Renal cortical epithelial cell (primary cell): Measurements from ENCODE around the gene CD200. TPM values are rescaled to one million over a fixed set of nuclear protein-coding genes. Genes with fewer than 3 reads are reported as not detected.
"Not testable (repeated sequence)": the region's sequence is repeated elsewhere in the genome, so short reads cannot be mapped to it uniquely, and the experiment has no call there.

Experiments
- DNase-seq: peaks from one replicate; pipeline ENCODE4 v3.0.0-alpha.2; 2011; ENCODE audit warnings: low read depth
- total RNA-seq: library from RNA; depleted of rRNA; stranded (reverse); fragments of >200 nt; gene quantifications from 2 replicates; pipeline ENCODE4 v1.2.3, GENCODE V29; 2014

CD200 gene
- total RNA-seq, 1 donor from 2014 or later = 1.9 TPM

DNA sequence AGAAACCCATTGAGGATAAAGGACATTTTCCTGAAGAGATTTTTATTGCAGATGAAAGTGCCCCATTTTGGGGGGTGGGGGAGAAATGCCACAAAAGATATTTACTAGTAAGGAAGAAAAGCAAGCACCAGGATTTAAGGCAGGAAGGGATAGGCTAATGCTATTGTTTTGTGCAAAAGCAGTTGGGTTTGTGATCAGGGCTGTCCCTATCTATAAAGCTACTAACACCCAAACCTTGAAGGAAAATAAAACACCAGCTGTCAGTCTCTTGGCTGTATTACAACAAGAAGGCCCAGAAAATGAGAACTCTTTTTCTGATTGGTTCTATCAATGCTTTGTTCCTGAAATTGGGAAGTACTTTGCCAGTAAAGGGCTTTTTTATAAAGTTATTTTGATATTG lies 56.0 kb downstream of the CD200 start:
- DNase-seq = no peak

DNA sequence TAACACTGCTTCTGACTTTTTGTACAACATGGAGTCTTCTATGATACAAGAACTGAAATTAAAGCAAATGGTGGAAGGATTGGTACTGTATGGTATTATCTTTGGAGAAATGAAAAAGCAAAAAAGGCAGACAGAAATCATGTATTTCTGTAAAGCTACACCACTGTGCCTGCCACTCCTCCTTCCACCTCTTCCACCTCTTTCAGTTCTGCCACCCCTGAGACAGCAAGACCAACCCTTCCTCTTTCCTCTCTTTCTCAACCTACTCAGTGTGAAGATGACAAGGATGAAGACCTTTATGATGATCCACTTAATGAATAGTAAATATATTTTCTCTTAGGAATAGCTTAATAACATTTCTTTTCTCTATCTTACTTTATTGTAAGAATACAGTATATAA lies 57.0 kb downstream of the CD200 start:
- DNase-seq = no peak

DNA sequence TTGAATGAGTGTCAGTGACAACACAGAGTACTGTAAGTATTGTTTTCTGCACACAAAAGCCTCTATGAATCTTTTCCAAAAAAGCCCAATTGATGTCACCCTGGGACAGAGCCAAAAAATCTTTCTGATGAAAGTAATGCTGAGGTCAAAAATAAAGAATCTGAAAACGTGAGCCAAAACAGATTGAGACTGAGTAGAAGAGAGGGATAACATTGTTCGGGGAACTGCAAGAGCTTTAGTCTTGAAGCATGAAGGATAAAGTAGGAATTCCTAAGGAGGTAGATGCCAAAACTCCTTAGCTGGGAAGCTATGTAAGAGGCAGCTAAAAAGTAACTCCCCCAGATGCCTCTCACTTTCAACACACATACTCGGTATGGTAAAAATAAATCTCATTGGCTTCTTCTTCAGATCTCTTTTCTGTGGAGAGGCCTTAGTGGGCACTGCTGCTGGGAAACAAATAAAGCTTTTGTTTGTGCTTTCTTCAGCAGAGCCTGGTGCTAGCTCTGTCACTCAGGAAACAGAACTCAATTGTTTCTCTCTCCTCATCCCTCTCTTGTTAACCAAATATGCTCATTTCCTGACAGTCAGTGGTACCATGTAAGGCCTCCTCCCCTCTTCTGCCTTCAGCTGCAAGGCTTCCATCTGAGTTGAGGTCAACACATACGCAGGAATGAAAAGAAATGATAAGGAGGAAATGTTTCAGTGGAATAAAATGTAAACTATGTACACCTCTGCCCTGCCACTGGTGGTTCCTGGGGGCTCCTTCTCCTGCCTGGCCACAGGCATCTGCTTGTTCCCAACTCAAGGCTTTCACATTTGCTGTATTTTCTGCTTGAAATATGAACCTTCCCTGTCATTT lies 58.1 kb downstream of the CD200 start:
- peak; percentile 91 for DNase-seq

DNA sequence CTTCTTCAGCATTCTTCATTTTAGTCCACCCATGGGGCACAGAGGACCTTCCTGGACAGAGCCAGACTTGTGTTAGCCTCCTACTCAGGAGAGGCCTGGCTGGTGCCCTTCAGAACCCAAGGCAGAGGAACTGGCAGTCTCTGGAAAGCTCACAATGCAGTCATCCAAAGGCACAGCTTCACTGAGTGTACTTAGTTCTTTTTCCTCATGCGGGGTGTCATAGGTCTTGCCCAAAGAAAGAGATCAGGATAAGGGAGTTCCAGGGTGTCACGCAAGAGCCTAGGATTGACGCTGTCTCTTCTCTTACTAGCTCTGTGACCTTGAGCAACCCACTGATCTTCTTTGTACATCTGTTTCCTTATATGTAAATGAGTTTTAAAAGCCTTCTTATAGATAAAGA lies 58.7 kb downstream of the CD200 start:
- DNase-seq = no peak

DNA sequence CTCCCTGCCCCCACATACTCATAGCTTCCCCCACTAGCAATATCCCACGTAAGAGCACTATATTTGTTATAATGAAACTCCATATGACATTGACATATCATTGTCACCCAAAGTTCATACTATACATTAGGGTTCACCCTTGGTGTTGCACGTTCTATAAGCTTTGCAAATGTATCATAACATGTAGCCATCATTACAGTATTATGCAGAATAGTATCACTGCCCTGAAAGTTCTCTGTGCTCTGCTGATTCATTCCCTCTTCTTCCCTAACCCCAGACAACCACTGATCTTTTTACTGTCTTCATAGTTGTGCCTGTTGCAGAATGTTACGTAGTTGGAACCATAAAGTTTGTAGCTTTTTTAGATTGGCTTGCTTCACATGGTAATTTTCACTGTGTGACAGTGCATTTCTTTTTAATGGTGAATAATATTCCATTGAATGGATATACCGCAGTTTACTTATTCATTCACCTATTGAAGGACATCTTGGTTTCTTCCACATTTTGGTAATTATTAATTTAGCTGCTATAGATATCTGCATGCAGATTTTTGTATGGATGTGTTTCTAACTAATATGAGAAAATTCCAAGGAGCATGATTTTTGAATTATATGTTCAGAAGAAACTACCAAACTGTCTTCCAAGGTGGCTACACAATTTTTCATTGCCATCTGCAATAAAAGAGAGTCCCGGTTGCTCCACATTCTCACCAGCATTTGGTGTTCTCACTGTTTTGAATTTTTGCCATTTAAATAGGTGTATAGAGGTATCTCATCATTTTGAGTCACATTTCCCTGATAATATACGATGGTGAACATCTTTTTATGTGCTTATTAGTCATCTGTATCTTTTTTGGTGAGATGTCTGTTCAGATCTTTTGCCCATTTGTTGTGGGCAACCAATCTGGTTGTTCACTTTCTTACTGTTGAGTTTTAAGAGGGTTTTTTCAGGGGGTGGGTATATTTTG lies 59.7 kb downstream of the CD200 start:
- no peak for DNase-seq

DNA sequence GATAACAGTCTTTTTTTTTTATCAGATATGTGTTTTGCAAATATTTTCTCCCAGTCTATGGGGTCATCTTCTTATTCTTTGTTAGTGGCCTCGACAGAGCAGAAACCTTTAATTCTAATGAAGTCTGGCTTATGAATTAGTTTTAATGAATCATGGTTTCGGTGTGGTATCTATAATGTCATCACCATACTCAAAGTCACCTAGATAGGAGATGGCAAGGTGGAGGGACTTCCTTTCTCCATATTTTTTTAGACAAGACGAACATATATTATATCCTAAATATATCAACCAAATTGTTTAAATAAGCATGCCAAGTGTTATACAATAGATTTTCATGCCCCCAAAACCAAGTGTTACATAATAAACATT lies 60.4 kb downstream of the CD200 start:
- DNase-seq = no peak

DNA sequence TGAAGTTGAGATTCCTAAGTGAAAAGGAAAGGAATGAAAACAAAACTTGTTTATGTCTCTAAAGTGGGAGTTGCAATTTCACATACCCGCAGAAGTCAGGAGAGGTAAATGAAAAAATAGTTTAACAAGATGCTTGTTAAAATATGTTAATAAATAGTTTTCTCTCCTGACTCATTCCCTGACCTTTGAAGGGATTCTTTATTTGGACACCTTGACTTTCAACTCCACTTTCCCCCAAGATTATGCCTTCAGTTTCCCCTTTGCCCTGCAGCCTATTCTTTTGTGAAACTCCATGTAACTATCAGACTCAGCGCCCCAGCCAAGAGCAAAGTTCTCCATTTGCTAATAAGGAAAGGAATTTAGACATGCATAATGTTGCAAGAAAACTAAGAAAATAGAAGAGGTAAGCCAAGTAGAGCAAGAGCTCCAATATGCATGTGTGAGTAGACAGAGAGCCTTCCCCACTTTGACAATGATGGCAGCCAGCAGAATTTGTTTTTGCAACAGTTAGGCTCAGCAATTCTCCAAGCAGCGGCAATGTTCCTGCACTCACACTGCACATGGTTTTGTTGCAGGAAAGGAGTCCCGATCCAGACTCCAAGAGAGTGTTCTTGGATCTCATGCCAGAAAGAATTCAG lies 61.2 kb downstream of the CD200 start:
- peak; percentile 48 for DNase-seq

DNA sequence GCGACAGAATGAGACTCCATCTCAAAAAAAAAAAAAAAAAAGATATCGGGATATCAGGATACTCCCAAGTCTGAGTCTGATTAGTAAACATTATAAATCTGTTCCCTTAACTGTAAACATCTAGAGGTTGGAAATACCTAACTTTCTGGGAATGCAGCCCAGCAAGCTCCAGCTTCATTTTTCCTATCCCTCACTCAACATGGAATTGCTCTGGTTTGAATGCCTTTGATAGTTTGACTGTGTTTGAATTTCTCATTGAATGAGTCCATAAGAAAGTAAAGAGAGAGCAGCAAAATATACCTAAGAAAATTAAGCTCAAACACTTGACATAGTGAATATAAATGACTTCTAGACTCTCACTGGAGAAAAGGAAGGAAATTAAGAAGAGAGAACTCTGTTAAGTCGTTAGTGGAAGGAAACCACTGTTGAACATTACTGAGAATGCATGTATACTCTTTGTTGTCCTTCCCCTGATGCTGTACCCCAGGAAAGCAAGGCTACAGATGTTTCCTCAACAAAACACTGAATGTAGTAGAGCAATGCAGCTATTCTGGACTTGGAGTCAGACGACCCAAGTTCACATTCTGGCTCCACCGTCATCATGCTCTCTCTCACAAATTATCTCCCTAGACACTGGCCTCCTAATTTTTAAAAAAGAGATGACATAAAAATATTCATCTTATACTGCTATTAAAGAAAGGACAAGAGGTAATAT lies 62.4 kb downstream of the CD200 start:
- no peak for DNase-seq

DNA sequence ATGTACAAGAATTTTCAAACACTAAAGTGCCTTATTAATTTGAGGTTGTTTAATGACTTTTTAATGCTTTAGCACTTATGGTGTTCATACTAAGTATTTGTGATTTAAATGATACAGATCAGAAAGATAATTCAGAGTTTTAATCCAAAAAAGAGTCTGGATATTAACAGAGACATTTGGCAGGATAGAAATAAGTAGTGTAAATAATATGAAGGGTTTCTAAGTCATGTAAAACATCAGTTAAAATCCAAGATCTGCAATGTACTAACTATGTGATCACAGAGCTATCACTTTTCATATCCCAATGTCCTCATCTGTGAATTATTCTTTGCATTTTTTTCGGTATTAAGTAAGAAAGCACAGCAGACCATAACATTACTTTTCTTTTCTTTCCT lies 62.9 kb downstream of the CD200 start:
- DNase-seq = no peak

DNA sequence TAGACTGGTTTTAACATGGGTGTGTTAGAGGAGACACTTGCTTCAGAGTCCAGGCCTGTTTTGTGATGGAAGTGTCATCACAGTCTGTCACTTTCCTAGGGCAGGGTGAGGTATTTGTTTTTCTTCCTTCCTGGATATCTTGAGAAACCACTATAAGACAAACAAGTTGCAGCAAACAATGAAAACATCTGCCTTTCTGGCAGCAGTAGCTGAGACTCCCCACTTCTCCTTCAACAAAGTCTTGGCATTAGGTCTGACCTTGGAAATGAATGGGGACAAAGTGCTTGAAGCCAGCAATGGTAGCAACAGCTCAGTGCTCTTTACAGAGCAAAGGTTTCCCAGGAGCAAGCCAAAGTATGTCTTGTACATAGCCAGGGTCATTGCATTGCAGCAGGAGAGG lies 64.6 kb downstream of the CD200 start:
- DNase-seq = no peak

DNA sequence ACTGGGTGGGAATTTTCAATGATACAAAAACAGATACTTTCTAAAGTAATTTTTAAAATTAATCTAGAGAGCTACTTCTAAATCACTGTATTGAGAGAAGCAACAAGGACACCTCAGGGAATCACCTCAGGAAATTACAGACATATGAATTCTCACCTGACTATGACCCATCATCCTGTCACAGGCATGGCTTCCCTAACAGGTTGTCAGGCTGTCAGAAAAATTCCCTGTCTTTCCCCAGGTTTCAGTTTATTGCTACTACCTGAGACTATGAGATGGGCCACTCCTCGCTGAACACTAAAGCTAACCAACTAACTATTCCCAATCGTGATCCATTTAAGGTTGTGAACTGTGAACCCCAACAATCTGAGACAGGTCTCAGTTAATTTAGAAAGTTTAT lies 66.1 kb downstream of the CD200 start:
- DNase-seq = no peak

DNA sequence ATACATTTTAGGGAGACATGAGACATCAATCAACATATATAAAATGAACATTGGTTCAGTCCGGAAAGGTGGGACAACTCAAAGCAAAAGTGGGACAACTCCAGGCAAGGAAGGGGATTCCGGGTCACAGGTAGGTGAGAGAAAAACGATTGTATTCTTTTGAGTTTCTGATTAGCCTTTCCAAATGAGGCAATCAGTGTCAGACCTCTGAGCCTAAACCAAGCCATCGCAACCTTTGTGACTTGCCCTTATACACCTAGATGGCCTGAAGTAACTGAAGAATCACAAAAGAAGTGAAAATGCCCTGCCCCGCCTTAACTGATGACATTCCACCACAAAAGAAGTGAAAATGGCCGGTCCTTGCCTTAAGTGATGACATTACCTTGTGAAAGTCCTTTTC lies 66.6 kb downstream of the CD200 start:
- not testable (repeated sequence) for DNase-seq

DNA sequence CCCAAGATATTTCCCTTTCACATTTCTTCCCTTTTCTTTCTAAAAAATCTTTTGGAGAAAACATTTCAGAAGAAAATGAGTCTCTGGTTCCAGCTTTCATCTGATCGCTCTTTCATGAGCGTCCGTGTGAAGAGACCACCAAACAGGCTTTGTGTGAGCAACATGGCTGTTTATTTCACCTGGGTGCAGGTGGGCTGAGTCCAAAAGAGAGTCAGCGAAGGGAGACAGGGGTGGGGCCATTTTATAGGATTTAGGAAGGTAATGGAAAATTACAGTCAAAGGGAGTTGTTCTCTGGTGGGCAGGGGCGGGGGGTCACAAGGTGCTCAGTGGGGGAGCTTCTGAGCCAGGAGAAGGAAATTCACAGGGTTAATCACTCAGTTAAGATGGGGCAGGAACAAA lies 67.4 kb downstream of the CD200 start:
- not testable (repeated sequence) for DNase-seq

DNA sequence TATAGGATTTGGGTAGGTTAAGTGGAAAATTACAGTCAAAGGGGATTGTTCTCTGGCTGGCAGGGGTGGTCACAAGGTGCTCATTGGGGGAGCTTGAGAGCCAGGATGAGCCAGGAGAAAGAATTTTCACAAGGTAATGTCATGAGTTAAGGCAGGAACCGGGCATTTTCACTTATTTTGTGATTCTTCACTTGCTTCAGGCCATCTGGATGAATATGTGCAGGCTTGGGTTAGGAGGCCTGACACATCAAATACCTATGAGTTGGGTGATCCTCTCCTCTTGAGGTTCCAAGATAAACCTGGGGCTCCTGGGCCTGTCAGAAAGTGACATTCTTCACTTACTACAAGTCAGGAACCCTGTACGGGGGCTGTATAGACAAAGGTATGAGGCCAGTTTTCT lies 68.7 kb downstream of the CD200 start:
- no peak for DNase-seq

DNA sequence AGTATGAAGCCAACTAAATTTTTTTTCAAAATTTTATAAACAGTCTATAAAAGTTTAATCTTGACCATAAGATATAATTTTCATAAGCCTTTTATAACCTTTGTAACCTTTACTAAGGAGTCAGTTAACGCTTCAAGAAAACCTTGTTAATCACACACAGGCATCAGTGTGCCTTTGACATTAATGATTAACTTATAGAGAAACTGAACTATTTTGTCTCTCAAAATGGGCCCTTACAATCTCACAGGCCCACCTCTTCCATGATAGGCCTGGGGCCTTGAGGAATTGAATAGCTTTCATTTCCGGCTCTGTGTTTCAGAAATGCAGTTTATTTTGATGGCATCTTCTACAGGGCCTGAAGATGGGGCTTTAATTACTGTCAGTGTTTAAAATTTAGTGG lies 70.1 kb downstream of the CD200 start:
- DNase-seq = peak; percentile 80

DNA sequence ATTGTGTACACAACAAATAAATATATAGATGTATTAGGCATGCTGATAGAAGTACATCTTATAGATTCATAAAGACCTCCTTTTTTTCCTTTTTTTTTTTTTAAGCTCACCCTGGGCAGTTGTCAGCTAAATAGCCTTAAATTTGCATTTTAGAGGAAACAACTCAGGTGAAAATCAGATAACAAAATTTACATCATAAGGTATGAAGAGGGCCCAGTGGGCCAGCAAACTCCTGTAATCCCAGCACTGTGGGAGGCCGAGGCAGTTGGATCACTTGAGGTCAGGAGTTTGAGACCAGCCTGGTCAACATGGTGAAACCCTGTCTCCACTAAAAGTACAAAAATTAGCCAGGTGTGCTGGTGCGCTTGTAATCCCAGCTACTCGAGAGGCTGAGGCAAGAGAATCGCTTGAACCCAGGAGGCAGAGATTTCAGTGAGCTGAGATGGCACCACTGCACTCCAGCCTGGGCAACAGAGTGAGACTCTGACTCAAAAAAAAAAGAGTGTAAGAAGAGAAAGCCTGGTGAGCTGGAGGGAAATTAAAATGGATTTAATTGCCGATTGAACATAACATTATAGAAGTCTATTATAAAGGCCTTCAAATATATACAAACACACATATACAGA lies 72.1 kb downstream of the CD200 start:
- DNase-seq = not testable (repeated sequence)

DNA sequence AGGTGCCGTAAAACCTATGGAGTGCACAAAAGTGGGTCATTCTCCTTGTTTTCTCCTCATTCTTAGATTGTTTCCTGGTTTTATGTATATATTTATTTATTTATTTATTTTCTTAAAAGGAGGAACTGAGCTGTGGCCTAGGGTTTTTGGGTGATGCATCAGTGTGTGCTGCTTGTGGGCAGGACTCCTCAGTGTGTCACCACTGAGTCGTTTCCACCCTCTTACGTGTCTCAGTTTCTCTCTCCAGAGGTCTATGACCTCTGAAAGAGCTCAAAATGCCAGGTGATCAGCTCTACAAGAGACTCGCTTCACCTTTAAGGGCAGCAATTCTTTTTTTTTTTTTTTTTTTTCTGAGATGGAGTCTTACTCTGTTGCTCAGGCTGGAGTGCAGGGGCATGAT lies 72.9 kb downstream of the CD200 start:
- DNase-seq = peak; percentile 57

DNA sequence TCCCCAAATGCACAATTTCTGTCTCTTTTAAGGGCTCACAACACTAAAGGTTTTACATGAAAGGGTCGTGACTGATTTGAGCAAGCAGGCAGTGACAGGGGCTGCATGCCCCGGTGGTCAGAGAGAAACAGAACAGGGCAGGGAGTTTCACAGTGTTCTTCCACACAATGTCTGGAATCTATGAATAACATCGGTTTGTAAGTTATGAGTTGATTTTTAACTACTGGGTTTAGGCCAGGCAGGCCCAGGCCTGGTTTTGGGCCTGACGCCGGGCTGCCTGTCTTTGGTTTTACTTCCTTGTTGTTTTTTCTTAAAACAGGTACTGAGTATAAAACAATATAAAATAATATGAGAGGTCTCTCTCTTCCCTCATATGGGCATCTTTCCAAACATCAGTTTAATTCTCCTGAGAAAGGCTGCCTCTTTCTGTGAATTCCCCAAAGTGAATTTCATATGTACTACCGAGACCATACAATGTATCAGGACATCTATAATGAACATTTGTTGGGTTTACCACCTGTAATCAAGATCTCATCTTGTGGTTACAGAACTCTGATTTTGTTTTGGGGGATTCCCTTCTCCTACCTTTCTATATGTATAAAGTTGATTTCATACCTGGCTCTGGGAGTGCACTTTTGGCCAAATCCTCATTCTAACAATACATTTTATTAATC lies 74.4 kb downstream of the CD200 start:
- peak; percentile 77 for DNase-seq

DNA sequence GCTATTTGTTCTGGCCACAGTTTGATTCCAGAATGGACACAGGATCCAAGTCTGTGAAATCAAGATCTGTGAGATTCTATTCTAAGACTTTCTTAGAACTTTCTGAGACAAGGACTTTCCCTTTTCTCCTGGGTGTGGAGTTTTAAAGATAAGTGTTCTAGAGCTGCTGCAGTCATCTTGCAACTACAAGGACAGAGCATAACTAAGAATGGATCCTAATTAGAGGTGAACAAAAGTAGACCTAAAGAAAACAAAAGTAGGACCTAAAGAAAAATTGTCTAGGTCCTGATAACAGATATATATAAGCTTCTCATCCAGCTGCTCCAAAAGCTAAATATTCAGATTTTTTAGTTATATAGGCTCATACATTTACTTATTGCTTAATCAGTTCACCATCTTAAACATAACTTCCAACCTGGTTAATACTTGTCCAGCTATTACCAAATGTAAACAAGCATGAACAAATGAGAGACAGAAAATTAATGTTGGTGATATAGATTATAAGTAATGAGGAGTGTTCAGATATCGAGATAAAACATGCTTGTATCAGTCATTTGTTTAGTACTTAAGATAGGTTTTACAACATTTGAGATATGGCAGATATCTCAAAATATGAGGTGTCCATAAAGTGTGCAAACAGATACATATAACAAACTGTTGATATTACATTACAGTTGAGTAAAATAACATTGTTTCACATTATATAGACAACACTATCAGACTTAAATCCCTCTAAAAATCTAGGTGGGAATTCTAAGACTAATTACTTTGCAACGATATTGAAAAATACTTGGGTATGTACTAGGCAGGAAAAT lies 75.1 kb downstream of the CD200 start:
- no peak for DNase-seq

DNA sequence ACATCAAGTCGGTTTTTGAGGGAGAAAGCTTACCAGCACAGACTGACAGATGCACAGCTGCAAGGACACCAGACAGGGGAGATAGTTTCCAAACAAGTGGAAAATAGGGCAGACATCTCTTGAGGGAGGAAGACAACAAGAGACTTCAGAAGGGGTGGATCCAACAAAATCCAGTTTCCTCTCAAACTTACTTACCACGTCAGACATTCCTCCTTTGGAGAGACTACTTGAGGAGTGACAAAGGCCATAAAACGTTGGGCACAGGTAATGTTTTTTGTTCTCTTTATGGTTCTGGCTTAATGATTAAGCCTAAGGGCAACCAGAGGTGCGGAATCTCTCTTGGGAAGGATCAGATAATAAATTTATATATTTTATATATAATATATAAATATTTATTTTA lies 76.1 kb downstream of the CD200 start:
- DNase-seq = peak; percentile 79
